ENCODE results near the gene FADS3. TPM values are rescaled to one million over a fixed set of nuclear protein-coding genes. Genes with fewer than 3 reads are reported as not detected.
"Not testable (repeated sequence)": the region's sequence is repeated elsewhere in the genome, so short reads cannot be mapped to it uniquely, and the experiment has no call there.

FADS3 gene
- total RNA-seq, 2 donors from 2014 or later, result 368 to 393 TPM

DNA sequence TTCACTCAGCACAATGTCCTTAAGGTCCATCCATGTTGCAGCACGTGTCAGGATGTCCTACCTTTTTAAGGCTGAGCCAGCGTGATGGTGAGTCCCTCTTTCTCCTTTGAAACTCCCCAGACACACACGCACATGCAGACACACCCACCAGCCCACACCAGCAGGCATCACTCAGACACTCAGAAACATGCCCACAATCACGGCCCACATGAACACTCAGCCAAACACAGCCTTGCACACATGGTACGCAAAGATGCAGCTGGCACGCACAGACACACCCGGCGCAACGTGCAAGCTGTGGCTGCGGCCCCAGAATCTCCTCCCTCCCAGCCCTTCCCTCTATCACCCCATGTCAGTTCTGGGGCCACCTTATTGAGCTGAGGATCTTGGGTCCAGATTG, 8.0 kb downstream of the FADS3 start:
- H3K27ac ChIP-seq, result no peak overlapping the region
- DNase-seq (ENCODE audit: low spot score), result no peak
- ATAC-seq (ENCODE audit: insufficient number of reproducible peaks, low FRiP score, low read depth), result no peak
- H3K4me3 ChIP-seq, result no peak overlapping the region
- H3K4me1 ChIP-seq (ENCODE audit: control insufficient read depth in 1 of 2, low read depth in 2 of 2), result peaks cover 47 to 74% of the 10 kb centered on the region in 2 donors
- TF ChIP-seq, protein P1, sequence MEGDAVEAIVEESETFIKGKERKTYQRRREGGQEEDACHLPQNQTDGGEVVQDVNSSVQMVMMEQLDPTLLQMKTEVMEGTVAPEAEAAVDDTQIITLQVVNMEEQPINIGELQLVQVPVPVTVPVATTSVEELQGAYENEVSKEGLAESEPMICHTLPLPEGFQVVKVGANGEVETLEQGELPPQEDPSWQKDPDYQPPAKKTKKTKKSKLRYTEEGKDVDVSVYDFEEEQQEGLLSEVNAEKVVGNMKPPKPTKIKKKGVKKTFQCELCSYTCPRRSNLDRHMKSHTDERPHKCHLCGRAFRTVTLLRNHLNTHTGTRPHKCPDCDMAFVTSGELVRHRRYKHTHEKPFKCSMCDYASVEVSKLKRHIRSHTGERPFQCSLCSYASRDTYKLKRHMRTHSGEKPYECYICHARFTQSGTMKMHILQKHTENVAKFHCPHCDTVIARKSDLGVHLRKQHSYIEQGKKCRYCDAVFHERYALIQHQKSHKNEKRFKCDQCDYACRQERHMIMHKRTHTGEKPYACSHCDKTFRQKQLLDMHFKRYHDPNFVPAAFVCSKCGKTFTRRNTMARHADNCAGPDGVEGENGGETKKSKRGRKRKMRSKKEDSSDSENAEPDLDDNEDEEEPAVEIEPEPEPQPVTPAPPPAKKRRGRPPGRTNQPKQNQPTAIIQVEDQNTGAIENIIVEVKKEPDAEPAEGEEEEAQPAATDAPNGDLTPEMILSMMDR (IDR thresholded peaks at IDR 0.05), result no peak
- no peaks in the 10 kb centered on the region for H3K27me3 ChIP-seq (replicated peaks; ENCODE audit: insufficient read depth)
- peaks cover 18% of the 10 kb centered on the region for H3K36me3 ChIP-seq
- no peaks in the 10 kb centered on the region for H3K9me3 ChIP-seq

DNA sequence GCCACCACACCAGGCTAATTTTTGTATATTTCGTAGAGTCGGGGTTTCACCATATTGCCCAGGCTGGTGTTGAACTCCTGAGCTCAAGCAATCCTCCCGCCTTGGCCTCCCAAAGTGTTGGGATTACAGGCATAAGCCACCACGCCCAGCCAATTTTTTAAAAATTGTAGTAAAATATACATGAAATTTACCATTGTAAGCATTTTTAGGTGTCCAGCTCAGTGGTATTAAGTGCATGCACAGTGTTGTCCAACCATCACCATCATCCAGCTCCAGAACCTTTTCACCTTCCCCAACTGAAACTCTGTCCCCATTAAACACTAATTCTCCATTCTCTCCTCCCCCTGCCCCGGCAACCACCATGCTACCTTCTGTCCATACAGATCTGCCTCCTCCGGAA, 8.5 kb downstream of the FADS3 start:
- peak overlapping the region in 1 of 2 donors; percentile 34 for H3K27ac ChIP-seq
- H3K4me3 ChIP-seq, result no peak overlapping the region
- DNase-seq (ENCODE audit: low spot score) (no peak), ATAC-seq (ENCODE audit: insufficient number of reproducible peaks, low FRiP score, low read depth) (no peak)
- no peaks in the 10 kb centered on the region for H3K9me3 ChIP-seq
- TF ChIP-seq, protein P1 (IDR thresholded peaks at IDR 0.05), result no peak
- peaks cover 45 to 70% of the 10 kb centered on the region in 2 donors for H3K4me1 ChIP-seq (ENCODE audit: control insufficient read depth in 1 of 2, low read depth in 2 of 2)
- peaks cover 22% of the 10 kb centered on the region for H3K36me3 ChIP-seq
- H3K27me3 ChIP-seq (replicated peaks; ENCODE audit: insufficient read depth), result no peaks in the 10 kb centered on the region

DNA sequence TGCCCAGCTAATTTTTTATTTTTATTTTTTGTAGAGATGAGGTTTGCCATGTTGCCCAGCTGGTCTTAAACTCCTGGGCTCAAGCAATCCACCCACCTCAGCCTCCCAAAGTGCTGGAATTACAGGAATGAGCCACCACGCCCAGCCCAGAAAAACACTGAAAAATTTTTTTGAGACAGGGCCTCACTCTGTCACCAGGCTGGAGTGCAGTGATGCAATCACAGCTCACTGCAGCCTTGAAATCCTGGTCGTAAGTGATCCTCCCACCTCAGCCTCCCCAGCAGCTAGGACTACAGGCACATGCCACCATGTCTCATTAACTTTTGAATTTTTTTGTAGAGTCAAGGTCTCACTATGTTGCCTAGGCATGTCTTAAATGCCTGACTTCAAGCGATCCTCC, 9.1 kb downstream of the FADS3 start:
- H3K27ac ChIP-seq, result peak overlapping the region in 1 of 2 donors; percentile 34
- H3K9me3 ChIP-seq; H3K27me3 ChIP-seq (replicated peaks; ENCODE audit: insufficient read depth); DNase-seq (ENCODE audit: low spot score); H3K4me3 ChIP-seq; ATAC-seq (ENCODE audit: insufficient number of reproducible peaks, low FRiP score, low read depth): not testable (repeated sequence)
- H3K36me3 ChIP-seq, result peaks cover 29% of the 10 kb centered on the region
- peaks cover 41 to 64% of the 10 kb centered on the region in 2 donors for H3K4me1 ChIP-seq (ENCODE audit: control insufficient read depth in 1 of 2, low read depth in 2 of 2)

DNA sequence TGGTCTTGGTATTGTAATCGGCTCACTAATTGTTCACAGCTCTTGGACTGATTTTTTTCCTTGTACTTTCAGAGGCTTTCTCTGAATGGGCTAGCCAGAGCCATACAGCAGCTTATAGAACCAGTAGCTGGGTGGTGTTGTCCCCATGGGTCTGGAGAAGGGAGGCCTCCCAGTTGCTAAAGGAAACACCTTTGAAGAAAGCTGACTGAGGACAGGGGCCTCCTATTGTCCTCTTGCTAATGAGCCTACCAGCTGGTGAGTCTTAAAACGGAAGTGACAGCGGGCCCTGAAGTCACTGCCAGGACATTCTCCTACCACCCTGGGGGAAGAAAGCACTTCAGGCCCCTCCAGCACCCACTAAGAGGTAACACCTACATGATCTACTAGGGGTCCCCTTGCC, 9.9 kb downstream of the FADS3 start:
- Histone ChIP-seq H3K4me1 (ENCODE audit: control insufficient read depth in 1 of 2, low read depth in 2 of 2) (peaks cover 32 to 55% of the 10 kb centered on the region in 2 donors), H3K9me3 (no peaks in the 10 kb centered on the region), H3K4me3 (no peak overlapping the region), H3K27me3 (replicated peaks; ENCODE audit: insufficient read depth) (no peaks in the 10 kb centered on the region), H3K27ac (peak overlapping the region; percentile 28 to 53), H3K36me3 (peaks cover 35% of the 10 kb centered on the region)
- TF ChIP-seq, protein P1 (IDR thresholded peaks at IDR 0.05), result no peak
- DNase-seq (ENCODE audit: low spot score) (no peak), ATAC-seq (ENCODE audit: insufficient number of reproducible peaks, low FRiP score, low read depth) (no peak)

DNA sequence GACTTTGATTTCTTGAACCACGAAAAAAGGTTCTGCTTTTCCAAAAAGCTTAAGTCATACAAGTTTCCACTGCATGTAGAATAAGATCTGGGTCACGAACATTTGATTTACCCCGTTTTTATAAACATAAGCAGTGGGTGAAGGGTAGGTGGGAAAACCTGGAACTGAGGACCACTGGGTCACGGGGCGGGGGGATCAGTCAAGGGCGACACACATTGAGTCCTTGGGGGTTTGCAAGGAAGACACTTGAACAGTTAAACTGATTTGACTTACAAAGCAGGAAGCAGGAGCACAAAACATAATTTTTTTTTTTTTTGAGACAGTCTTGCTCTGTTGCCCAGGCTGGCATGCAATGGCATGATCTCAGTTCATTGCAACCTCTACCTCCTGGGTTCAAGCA, 10.9 kb downstream of the FADS3 start:
- no peak for ATAC-seq (ENCODE audit: insufficient number of reproducible peaks, low FRiP score, low read depth)
- TF ChIP-seq, protein P1 (IDR thresholded peaks at IDR 0.05), result no peak

DNA sequence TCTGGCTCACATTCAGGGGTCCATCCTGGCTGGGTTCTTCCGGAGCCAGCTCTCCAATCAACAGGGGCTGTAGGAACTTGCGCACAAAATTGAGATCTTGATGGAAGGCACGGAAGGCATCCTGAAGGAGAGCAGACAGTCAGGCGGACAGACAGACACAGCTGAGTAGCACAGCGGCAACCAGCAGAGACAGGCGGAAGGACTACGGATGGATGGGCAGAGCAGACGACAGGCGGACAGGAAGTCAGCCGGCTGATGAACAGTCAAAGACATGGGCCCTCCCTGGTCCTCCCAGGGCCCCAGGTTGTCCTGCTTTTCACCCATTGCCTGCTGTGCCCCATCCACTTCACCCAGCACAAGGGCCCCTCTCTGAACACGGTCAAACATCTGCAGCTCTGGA, 11.3 kb downstream of the FADS3 start:
- no peak for ATAC-seq (ENCODE audit: insufficient number of reproducible peaks, low FRiP score, low read depth)
- no peak overlapping the region for H3K4me3 ChIP-seq
- no peak for DNase-seq (ENCODE audit: low spot score)
- H3K4me1 ChIP-seq (ENCODE audit: control insufficient read depth in 1 of 2, low read depth in 2 of 2), result peaks cover 28 to 41% of the 10 kb centered on the region in 2 donors
- no peaks in the 10 kb centered on the region for H3K9me3 ChIP-seq
- peaks cover 37% of the 10 kb centered on the region for H3K36me3 ChIP-seq
- TF ChIP-seq, protein P1 (IDR thresholded peaks at IDR 0.05), result no peak
- no peaks in the 10 kb centered on the region for H3K27me3 ChIP-seq (replicated peaks; ENCODE audit: insufficient read depth)
- peak overlapping the region; percentile 28 to 53 for H3K27ac ChIP-seq

More for the DNA sequence above, 10.9 kb downstream of the FADS3 start:
- peak overlapping the region in 1 of 2 donors; percentile 53 for H3K27ac ChIP-seq
- no peaks in the 10 kb centered on the region for H3K9me3 ChIP-seq
- H3K36me3 ChIP-seq, result peaks cover 37% of the 10 kb centered on the region
- H3K4me3 ChIP-seq, result no peak overlapping the region
- DNase-seq (ENCODE audit: low spot score), result no peak
- no peaks in the 10 kb centered on the region for H3K27me3 ChIP-seq (replicated peaks; ENCODE audit: insufficient read depth)
- H3K4me1 ChIP-seq (ENCODE audit: control insufficient read depth in 1 of 2, low read depth in 2 of 2), result peaks cover 32 to 46% of the 10 kb centered on the region in 2 donors

All from thoracic aorta (tissue), 2 donors.